ENCODE data around the gene RHPN2. TPM values are rescaled to one million over a fixed set of nuclear protein-coding genes. Genes with fewer than 3 reads are reported as not detected.
A peak's percentile ranks its signal among the peaks of the same experiment; 100 is the strongest.

Gene RHPN2
- total and polyA plus RNA-seq, 2 of the 13 experiments (the other 11 are each of a cell fraction or from before 2014, with no cell fraction given): 20.3 to 48.0 TPM

- TF ChIP-seq KIAA2018 (CRISPR knock-in tag; IDR thresholded peaks at IDR 0.05; ENCODE audit: borderline replicate concordance) (no peak), TARDBP (CRISPR knock-in tag; IDR thresholded peaks at IDR 0.05) (no peak; the same call in 1 of the 2 replicates), KAT8 (CRISPR knock-in tag; IDR thresholded peaks at IDR 0.05) (peak; percentile 60; the same call in 1 of the 2 replicates), ZNF225 (CRISPR knock-in tag; IDR thresholded peaks at IDR 0.05) (no peak), HNRNPL (IDR thresholded peaks at IDR 0.05; ENCODE audit: low read depth, low read length) (no peak), STAG1 (CRISPR knock-in tag; IDR thresholded peaks at IDR 0.05) (peak; percentile 6; the same call in 1 of the 2 replicates), ZNF18 (CRISPR knock-in tag; IDR thresholded peaks at IDR 0.05; ENCODE audit: insufficient replicate concordance) (no peak), POLR2G (IDR thresholded peaks at IDR 0.05; ENCODE audit: low read depth, low read length) (0 out of 2 replicates have a peak, but pooled peaks have one; percentile 26), XRCC5 (optimal IDR thresholded peaks at IDR 0.05; ENCODE audit: low read length) (peak; percentile 57), ARID5B (CRISPR knock-in tag; IDR thresholded peaks at IDR 0.05) (peak; percentile 82), SAP130 (CRISPR knock-in tag; IDR thresholded peaks at IDR 0.05; ENCODE audit: low read depth) (peak; percentile 78)
- TF ChIP-seq, protein P1, sequence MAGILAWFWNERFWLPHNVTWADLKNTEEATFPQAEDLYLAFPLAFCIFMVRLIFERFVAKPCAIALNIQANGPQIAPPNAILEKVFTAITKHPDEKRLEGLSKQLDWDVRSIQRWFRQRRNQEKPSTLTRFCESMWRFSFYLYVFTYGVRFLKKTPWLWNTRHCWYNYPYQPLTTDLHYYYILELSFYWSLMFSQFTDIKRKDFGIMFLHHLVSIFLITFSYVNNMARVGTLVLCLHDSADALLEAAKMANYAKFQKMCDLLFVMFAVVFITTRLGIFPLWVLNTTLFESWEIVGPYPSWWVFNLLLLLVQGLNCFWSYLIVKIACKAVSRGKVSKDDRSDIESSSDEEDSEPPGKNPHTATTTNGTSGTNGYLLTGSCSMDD (CRISPR knock-in tag; IDR thresholded peaks at IDR 0.05): no peak
- TF ChIP-seq, protein P2, sequence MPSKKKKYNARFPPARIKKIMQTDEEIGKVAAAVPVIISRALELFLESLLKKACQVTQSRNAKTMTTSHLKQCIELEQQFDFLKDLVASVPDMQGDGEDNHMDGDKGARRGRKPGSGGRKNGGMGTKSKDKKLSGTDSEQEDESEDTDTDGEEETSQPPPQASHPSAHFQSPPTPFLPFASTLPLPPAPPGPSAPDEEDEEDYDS (CRISPR knock-in tag; IDR thresholded peaks at IDR 0.05): peak; percentile 21; the same call in 1 of the 2 replicates
These were observed 12.2 kb downstream of the RHPN2 start (continued) for GRCh38 chr19:33052352-33052972.

Measured in HepG2 (cell line).